Mononuclear cell (primary cell): ENCODE measurements around the gene YJU2. TPM values are rescaled to one million over a fixed set of nuclear protein-coding genes. Genes with fewer than 3 reads are reported as not detected.
"Not testable (repeated sequence)": the region's sequence is repeated elsewhere in the genome, so short reads cannot be mapped to it uniquely, and the experiment has no call there.

Experiments used
- H3K27me3 ChIP-seq: 2 replicates; pipeline ENCODE4 v1.6.0; 2011; ENCODE audit warnings: low read length, control low read depth; ENCODE audit not compliant: insufficient read depth
- H3K4me1 ChIP-seq: 2 replicates; pipeline ENCODE4 v1.5.1; 2011; ENCODE audit warnings: mild to moderate bottlenecking, low read length, control low read depth; ENCODE audit not compliant: insufficient read depth
- H3K4me3 ChIP-seq: 2 replicates; pipeline ENCODE4 v1.5.1; 2011; ENCODE audit warnings: mild to moderate bottlenecking, low read length, moderate library complexity
- H3K9me3 ChIP-seq: 2 replicates; pipeline ENCODE4 v1.5.1; 2011; ENCODE audit warnings: low read depth, mild to moderate bottlenecking, control low read depth, low read length
- total RNA-seq: library from RNA; depleted of rRNA; stranded (reverse); fragments of >200 nt; gene quantifications from one replicate; pipeline ENCODE4 v1.2.3, GENCODE V29; 2012

The YJU2 gene
- total RNA-seq, 1 donor = 47.3 TPM

DNA sequence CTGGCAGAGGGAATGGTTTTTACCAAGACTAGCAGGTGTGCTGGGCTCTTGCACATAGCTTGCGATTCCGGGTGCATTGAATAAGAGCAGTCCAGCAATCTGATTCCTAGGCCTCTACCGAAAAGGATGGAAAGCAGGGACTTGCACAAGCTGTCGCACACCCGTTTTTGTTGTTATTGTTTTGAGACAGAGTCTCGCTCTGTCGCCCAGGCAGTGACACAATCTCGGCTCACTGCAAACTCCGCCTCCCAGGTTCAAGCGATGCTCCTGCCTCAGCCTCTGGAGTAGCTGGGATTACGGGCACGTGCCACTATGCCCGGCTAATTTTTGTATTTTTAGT is 12.0 kb upstream of the YJU2 start:
- Histone ChIP-seq H3K27me3 (no peaks in the 10 kb centered on the region), H3K4me1 (no peaks in the 10 kb centered on the region), H3K9me3 (no peaks in the 10 kb centered on the region), H3K4me3 (no peak overlapping the region)

DNA sequence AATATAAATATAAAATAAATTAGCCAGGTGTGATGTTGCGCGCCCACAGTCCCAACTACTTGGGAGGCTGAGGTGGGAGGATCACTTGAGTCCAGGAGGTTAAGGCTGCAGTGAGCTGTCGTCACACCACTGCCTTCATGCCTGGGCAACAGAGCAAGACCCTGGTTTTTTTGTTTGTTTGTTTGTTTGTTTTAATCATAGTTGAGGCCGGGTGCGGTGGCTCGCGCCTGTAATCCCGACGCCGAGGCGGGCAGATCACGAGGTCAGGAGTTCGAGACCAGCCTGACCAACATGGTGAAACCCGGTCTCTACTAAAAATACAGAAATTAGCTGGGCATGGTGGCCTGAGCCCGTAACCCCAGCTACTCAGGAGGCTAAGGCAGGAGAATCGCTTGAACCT is 9.4 kb upstream of the YJU2 start:
- not testable (repeated sequence) for H3K9me3 ChIP-seq, H3K4me3 ChIP-seq, H3K4me1 ChIP-seq, H3K27me3 ChIP-seq

DNA sequence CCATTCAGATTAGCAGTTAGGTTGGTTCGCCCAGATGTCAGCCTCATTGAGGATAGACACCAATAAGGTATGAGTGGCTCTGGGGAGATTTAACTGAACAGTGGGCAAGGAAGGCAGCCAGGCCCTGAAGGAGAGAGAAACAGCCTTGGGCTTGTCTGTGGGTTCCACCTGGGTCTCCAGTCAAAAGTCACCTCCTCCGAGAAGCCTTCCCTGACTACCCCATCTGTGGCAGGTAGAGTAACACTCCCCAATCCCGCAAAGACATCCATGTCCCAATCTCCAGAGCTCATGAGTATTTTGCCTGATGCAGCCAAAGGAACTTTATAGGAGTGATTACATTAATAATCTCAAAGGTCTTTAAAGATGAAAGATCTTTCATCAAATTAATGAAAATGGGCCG is 8.0 kb upstream of the YJU2 start:
- Histone ChIP-seq H3K27me3 (no peaks in the 10 kb centered on the region), H3K4me1 (no peaks in the 10 kb centered on the region), H3K9me3 (no peaks in the 10 kb centered on the region), H3K4me3 (no peak overlapping the region)

DNA sequence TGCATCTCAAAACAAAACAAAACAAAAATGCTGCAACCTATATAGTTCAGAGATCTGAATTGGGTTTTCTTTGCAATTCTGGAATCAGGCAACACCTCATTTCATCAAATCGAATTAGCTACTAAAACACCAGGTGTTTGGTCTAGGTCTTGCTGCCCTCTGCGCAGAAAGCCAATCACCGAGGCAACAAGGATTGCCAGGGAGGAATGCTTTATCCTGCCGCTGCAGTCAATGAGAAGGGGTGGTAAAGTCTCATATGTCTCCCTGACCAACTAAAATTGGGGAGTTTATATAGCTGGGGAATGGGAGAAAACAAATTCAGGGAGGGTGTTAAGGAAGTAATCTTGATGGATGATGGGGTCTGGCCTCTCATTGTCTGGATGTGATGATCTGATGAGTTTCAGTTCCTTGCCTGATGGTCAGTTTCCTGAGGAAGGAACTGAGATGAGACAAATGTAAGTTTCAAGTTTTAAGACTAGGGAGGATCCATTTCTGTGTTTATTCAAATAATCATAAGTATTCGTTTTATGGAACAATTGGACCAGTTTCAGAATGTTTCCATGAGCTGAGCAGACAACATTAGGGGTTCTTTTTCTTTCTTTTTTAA is 5.0 kb upstream of the YJU2 start:
- Histone ChIP-seq H3K9me3 (no peaks in the 10 kb centered on the region), H3K4me3 (no peak overlapping the region), H3K4me1 (peaks cover 6% of the 10 kb centered on the region), H3K27me3 (no peaks in the 10 kb centered on the region)

DNA sequence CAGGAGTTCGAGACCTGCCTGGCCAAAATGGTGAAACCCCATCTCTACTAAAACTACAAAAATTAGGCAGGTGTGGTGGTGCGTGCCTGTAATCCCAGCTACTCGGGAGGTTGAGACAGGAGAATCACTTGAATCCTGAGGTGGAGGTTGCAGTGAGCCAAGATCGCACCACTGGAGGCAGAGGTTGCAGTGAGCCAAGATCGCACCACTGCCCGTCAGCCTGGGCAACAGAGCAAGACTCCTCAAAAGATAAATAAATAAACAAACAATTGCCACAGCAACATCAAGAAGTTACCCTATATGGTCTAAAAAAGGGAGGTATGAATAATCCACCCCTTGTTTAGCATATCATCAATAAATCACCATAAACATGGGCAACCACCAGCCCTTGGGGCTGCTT is 942 bp upstream of the YJU2 start:
- H3K4me3 ChIP-seq, H3K9me3 ChIP-seq, H3K27me3 ChIP-seq: not testable (repeated sequence)
- H3K4me1 ChIP-seq = peaks cover 16% of the 10 kb centered on the region

DNA sequence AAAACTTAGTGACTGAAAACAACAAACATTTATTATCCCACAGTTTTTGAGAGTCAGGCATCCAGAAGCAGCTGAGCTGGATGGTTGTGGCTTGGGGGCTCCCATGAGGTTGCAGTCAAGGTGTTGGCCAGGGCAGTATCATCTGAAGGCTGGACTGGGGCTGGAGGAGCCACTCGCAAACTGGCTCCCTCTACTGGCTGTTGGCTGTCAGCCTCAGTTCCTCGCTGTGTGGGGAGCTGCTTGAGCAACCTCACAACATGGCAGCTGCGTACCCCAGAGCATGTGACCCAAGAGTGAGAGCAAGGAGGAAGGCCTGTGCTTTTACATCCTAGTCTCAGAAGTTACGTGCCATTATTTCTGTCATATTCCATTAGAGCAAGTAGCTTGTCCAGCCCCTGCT is 9.7 kb downstream of the YJU2 start:
- no peak overlapping the region for H3K4me3 ChIP-seq
- no peaks in the 10 kb centered on the region for H3K9me3 ChIP-seq
- peaks cover 8% of the 10 kb centered on the region for H3K4me1 ChIP-seq
- no peaks in the 10 kb centered on the region for H3K27me3 ChIP-seq

DNA sequence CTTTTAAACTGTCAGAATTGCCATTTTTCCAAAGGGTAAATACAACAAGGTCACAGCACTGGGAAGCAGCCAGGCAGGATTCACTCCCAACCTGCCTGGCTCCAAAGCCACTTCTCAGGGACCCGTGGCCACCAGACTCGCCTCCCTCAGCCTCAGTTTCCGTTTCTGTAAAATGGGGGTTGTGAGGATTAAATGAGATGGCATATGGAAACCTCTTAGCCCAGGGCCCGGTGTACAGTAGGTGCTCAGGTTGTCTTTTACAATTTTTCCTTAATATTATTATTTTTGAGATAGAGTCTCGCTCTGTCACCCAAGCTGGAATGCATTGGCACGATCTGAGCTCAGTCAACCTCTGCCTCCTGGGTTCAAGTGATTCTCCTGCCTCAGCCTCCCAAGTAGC is 10.1 kb downstream of the YJU2 start:
- Histone ChIP-seq H3K4me3 (no peak overlapping the region), H3K4me1 (peaks cover 8% of the 10 kb centered on the region), H3K27me3 (no peaks in the 10 kb centered on the region), H3K9me3 (no peaks in the 10 kb centered on the region)

DNA sequence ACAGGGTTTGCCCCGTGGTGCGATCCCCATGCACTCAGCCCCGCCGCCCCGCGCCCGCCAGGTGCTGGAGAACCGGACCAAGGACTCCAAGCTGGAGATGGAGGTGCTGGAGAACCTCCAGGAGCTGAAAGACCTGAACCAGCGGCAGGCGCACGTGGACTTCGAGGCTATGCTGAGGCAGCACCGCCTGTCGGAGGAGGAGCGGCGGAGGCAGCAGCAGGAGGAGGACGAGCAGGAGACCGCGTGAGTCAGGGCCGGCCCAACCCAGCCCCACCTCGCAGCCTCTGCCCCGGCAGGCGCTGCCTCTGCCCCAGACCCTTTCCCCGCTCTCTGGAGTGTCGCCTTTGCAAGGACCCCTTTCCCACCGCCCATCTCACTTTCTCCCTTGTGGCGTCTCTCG is 11.3 kb downstream of the YJU2 start:
- no peaks in the 10 kb centered on the region for H3K27me3 ChIP-seq
- peaks cover 8% of the 10 kb centered on the region for H3K4me1 ChIP-seq
- no peaks in the 10 kb centered on the region for H3K9me3 ChIP-seq
- H3K4me3 ChIP-seq = no peak overlapping the region

DNA sequence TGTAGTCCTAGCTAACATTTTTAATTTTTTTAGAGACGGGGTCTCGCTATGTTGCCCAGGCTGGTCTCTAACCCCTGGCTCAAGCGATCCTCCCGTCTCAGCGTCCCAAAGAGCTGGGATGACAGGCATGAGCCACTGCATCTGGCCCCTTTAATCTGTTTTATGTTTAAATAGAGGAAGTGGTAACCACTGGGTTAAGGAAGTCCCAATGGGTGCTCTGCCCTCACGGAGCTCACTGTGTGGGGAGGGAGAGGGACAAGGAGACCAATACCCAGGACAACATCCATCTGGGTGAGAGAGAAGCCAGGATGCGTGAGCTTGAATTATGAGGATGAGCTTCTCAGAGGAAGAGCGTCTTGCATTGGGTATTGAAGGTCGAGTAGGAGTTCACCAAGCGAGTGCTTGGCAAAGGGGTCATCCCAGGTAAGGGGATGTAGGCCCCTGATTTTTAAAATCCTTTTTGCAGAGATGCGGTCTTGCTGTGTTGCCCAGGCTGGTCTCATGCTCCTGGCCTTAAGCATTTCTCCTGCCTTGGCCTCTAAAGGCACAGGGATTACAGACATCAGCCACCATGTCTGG is 13.8 kb downstream of the YJU2 start:
- Histone ChIP-seq H3K27me3 (no peaks in the 10 kb centered on the region), H3K4me1 (peaks cover 14% of the 10 kb centered on the region), H3K9me3 (no peaks in the 10 kb centered on the region), H3K4me3 (no peak overlapping the region)

DNA sequence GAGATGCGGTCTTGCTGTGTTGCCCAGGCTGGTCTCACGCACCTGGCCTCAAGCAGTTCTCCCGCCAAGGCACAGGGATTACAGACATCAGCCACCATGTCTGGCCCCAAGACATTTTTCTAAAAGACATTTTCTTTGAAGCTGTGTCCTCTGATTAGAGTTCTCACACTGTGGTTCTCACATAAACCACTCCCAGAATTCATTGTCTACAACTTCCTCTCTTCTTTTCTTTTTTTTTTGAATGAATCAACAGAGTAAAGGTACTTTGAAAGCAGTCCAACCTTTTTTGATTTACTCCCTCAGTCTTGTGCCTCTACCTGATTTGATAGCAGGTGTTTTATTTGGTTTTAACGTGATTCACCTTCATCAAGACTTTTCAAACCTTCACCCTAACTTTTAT is 17.9 kb downstream of the YJU2 start:
- H3K27me3 ChIP-seq = no peaks in the 10 kb centered on the region
- H3K9me3 ChIP-seq = no peaks in the 10 kb centered on the region
- H3K4me3 ChIP-seq = no peak overlapping the region
- H3K4me1 ChIP-seq = peaks cover 24% of the 10 kb centered on the region

DNA sequence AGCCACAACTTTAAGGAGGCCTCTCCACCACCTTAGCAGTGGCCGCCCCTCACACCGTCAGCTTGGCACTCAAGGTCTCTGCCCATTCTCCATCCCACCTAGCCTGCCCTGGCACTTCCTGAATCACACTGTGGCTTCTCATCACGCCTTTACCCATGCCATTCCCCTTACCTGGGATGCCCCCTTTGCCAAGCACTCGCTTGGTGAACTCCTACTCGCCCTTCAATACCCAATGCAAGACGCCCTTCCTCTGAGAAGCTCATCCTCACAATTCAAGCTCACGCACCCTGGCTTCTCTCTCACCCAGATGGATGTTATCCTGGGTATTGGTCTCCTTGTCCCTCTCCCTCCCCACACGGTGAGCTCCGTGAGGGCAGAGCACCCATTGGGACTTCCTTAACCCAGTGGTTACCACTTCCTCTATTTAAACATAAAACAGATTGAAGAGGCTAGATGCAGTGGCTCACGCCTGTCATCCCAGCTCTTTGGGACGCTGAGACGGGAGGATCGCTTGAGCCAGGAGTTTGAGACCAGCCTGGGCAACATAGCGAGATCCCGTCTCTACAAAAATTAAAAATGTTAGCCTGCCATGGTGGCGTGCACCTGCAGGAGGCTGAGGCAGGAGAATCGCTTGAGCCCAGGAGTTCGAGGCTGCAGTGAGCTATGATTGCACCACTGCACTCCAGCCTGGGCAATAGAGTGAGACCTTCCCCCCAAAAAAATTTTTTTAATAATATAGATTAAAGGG is 19.5 kb downstream of the YJU2 start:
- no peak overlapping the region for H3K4me3 ChIP-seq
- no peaks in the 10 kb centered on the region for H3K27me3 ChIP-seq
- H3K4me1 ChIP-seq = peaks cover 17% of the 10 kb centered on the region
- no peaks in the 10 kb centered on the region for H3K9me3 ChIP-seq

DNA sequence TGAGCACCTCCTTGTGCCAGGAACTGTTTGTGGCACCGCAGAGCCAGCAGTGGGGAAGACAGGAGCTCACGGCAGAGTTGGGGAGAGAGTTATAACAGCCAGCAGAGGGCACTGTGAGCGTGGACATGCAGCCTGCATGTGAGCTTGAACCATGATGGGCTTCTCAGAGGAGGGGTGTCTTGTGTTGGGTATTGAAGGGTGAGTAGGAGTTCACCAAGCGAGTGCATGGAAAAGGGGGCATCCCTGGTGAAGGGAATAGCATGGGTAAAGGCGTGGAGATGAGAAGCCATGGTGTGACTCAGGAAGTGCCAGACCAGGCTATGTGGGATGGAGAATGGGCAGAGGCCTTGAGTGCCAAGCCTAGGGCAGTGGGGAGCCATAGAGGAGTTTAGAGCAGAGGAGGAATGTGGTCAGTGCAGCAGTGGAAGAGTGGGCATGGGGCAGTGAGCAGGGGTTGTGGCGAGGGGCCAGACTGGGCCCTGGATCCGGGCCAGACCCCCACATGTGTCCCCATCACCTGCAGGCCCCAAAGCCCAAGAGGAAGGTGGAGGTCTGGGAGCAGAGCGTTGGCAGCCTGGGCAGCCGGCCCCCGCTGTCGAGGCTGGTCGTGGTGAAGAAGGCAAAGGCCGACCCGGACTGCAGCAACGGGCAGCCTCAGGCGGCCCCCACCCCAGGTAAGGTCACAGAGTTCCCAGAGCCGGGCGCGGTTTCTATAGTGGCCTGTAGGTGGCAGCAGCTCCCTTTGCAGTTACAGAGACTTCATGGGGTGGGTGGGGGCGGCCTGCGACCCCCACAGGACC is 20.4 kb downstream of the YJU2 start:
- Histone ChIP-seq H3K9me3 (no peaks in the 10 kb centered on the region), H3K4me3 (no peak overlapping the region), H3K4me1 (peaks cover 17% of the 10 kb centered on the region), H3K27me3 (no peaks in the 10 kb centered on the region)

DNA sequence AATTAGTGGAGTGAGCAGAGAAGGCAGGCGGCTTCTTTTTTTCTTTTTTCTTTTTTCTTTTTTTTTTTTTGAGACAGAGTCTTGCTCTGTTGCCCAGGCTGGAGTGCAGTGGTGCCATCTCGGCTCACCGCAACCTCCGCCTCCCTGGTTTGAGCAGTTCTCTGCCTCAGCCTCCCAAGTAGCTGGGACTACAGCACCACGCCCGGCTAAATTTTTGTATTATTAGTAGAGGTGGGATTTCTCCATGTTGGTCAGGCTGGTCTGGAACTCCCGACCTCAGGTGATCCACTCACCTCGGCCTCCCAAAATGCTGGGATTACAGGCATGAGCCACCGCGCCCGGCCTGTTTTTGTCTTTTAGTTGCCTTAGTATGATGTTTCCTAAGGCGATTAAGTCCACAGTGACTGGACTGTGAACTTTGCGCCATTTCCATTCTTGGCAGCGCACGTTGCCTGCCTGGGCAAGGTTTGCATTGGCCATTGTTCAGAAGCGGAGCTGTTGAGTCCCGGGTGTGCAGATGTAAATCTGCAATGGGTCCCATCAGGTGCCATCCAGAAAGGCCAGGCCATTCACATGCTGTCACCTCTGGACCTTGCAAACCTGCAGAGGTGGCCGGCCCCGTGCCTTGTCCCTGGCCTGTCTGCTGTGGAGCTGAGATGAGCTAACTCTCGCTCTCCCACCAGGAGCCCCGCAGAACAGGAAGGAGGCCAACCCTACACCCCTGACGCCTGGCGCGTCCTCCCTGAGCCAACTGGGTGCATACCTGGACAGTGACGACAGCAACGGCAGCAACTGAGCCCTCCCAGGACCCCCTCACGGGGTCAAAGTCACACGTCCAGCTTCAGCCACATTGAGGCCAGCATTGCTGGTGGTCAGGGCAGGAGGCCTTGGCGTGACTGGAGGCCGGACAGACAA is 21.3 kb downstream of the YJU2 start:
- Histone ChIP-seq H3K27me3 (no peaks in the 10 kb centered on the region), H3K4me1 (peaks cover 17% of the 10 kb centered on the region), H3K4me3 (no peak overlapping the region), H3K9me3 (no peaks in the 10 kb centered on the region)

DNA sequence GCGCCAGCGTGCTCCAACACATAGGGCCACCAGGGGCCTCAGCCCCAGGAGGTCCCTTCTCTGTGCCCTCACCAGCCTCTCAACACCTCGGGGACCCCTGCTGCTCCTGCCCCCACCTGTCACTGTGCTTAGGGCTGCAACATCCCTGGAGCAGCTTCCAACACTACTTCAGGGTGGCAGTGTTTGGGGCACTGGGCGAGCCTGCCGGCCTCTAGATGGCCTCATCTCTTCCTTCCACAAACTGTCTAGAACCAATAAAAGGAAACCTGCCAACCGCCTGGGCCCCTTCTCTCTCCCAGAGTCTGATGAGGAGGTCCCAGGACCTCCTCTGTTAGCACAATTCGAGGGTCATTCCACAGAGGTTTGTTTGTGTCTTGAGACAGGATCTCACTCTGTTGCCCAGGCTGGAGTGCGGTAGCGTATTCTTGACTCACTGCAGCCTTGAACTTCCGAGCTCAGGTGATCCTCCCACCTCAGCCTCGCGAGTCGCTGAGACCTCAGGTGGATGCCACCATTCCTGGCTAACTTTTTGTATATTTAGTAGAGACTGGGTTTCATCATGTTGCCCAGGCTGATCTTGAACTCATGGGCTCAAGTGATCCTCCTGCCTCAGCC is 22.0 kb downstream of the YJU2 start:
- Histone ChIP-seq H3K4me3 (no peak overlapping the region), H3K9me3 (no peaks in the 10 kb centered on the region), H3K27me3 (no peaks in the 10 kb centered on the region), H3K4me1 (peaks cover 17% of the 10 kb centered on the region)
